Activated CD8-positive, alpha-beta memory T cell treated with anti-CD3 and anti-CD28 coated beads, Interleukin-2, amount 10 ng/mL, durations not matched to agents 7 days and 5 days (primary cell): Measurements from ENCODE around the gene KIAA1328. TPM values are rescaled to one million over a fixed set of nuclear protein-coding genes. Genes with fewer than 3 reads are reported as not detected.
"Not testable (repeated sequence)": the region's sequence is repeated elsewhere in the genome, so short reads cannot be mapped to it uniquely, and the experiment has no call there.

Experiments
- ATAC-seq: fragments of 150-1000 bp; cut with Tn5 transposase; one replicate; pipeline ENCODE4 v1.10.0; 2021; ENCODE audit warnings: moderate library complexity
- CTCF ChIA-PET: fragments of 350-600 bp; sonication (Branson Sonifier 250); formaldehyde crosslinking; loops from one replicate; lab custom pipeline; 2021; ENCODE audit warnings: antibody characterized with exemption; lab: Charles Lee
- DNase-seq: peaks from one replicate; pipeline ENCODE4 v3.0.0-alpha.2; 2020
- H3K27ac Mint-ChIP-seq: one replicate; pipeline ENCODE4 v1.8.0; 2021; ENCODE audit warnings: mild to moderate bottlenecking, mixed read lengths
- H3K27me3 Mint-ChIP-seq: one replicate; pipeline ENCODE4 v1.8.0; 2021; ENCODE audit warnings: mixed read lengths
- H3K36me3 Mint-ChIP-seq: one replicate; pipeline ENCODE4 v1.8.0; 2021; ENCODE audit warnings: mild to moderate bottlenecking, mixed read lengths
- H3K4me1 Mint-ChIP-seq: one replicate; pipeline ENCODE4 v1.8.0; 2021; ENCODE audit warnings: mixed read lengths
- H3K4me3 Mint-ChIP-seq: one replicate; pipeline ENCODE4 v1.8.0; 2021; ENCODE audit warnings: mild to moderate bottlenecking, moderate library complexity, mixed read lengths
- H3K9me3 Mint-ChIP-seq: one replicate; pipeline ENCODE4 v1.8.0; 2022; ENCODE audit warnings: low read depth, mixed read lengths
- total RNA-seq, 2 experiments: library from RNA; stranded (reverse); gene quantifications; one replicate each; pipeline ENCODE4 v1.2.3, GENCODE V29; 2021

The KIAA1328 gene
- total RNA-seq, 2 experiments from 2014 or later: 8.6 to 11.2 TPM

GRCh38 chr18:37163119-37163518, 334.2 kb downstream of the KIAA1328 start:
- no peak for DNase-seq
- no peaks in the 10 kb centered on the region for H3K9me3 Mint-ChIP-seq
- no peak for ATAC-seq
- peaks cover 2% of the 10 kb centered on the region for H3K4me1 Mint-ChIP-seq
- H3K36me3 Mint-ChIP-seq: peaks cover 3% of the 10 kb centered on the region
- H3K27ac Mint-ChIP-seq: no peak overlapping the region
- CTCF ChIA-PET: no interaction called here
- no peaks in the 10 kb centered on the region for H3K27me3 Mint-ChIP-seq
- no peak overlapping the region for H3K4me3 Mint-ChIP-seq

GRCh38 chr18:37166491-37166890, 337.6 kb downstream of the KIAA1328 start:
- ATAC-seq (no peak), DNase-seq (no peak)
- no peak overlapping the region for H3K4me3 Mint-ChIP-seq
- no peak overlapping the region for H3K27ac Mint-ChIP-seq
- H3K36me3 Mint-ChIP-seq: peaks cover 3% of the 10 kb centered on the region
- H3K4me1 Mint-ChIP-seq: no peaks in the 10 kb centered on the region
- H3K27me3 Mint-ChIP-seq: no peaks in the 10 kb centered on the region
- CTCF ChIA-PET: no interaction called here
- no peaks in the 10 kb centered on the region for H3K9me3 Mint-ChIP-seq

GRCh38 chr18:37166966-37167365, 338.0 kb downstream of the KIAA1328 start:
- H3K9me3 Mint-ChIP-seq, DNase-seq, H3K4me3 Mint-ChIP-seq, H3K27me3 Mint-ChIP-seq, H3K4me1 Mint-ChIP-seq, H3K36me3 Mint-ChIP-seq, H3K27ac Mint-ChIP-seq, ATAC-seq, CTCF ChIA-PET: not testable (repeated sequence)

GRCh38 chr18:37170984-37171383, 342.1 kb downstream of the KIAA1328 start:
- DNase-seq: no peak
- CTCF ChIA-PET: no interaction called here
- peaks cover 5% of the 10 kb centered on the region for H3K36me3 Mint-ChIP-seq
- H3K27me3 Mint-ChIP-seq: no peaks in the 10 kb centered on the region
- no peak overlapping the region for H3K27ac Mint-ChIP-seq
- no peak overlapping the region for H3K4me3 Mint-ChIP-seq
- no peak for ATAC-seq
- H3K4me1 Mint-ChIP-seq: no peaks in the 10 kb centered on the region
- H3K9me3 Mint-ChIP-seq: no peaks in the 10 kb centered on the region

GRCh38 chr18:37173384-37173783, 344.5 kb downstream of the KIAA1328 start:
- Mint-ChIP-seq H3K36me3 (peaks cover 5% of the 10 kb centered on the region), H3K4me1 (no peaks in the 10 kb centered on the region), H3K4me3 (no peak overlapping the region), H3K9me3 (no peaks in the 10 kb centered on the region), H3K27ac (no peak overlapping the region), H3K27me3 (no peaks in the 10 kb centered on the region)
- DNase-seq: no peak
- ATAC-seq: no peak
- CTCF ChIA-PET: no interaction called here

DNA sequence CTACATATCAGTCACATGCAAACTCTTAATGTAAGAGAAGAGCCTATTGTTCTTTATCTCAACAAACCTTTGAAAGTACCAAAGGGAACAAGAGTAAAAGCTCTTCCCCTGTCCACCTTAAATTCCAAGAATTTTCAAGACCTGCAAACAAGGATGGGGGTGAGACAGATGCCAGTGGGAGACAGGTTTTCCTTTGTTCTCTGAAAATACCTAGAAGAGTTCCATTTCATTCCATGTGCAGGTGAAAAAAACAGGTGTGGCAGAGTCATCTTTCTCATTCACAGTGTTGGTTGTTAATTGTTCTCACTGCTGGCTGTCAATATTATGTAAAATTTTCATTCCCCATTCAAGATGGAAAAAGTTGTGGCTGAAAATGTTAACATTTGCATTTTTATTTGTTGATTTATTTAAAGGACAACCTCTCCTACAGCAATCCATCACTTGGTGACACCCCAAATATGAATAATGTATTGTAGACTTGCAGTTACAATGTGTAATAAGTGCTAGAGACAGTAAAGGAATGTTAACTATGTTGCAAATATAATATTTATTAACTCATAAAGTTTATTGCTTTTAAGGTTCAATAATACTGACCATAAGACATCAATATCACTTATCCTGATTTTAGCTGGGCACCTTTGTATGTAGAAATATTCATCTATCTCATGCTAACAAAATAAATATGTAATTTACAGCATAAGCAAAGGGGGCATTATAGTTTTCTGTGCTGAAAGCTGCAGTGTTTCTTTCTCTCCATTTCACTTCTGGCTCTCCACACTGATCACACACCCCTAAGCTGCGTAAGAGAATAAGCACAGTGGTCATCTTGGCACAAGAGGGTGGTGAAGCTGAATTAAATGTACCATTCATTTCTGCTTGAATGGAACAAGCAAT, 347.0 kb downstream of the KIAA1328 start:
- no peaks in the 10 kb centered on the region for H3K9me3 Mint-ChIP-seq
- CTCF ChIA-PET: no interaction called here
- peaks cover 5% of the 10 kb centered on the region for H3K36me3 Mint-ChIP-seq
- no peak overlapping the region for H3K4me3 Mint-ChIP-seq
- no peaks in the 10 kb centered on the region for H3K4me1 Mint-ChIP-seq
- no peaks in the 10 kb centered on the region for H3K27me3 Mint-ChIP-seq
- H3K27ac Mint-ChIP-seq: no peak overlapping the region
- no peak for DNase-seq
- no peak for ATAC-seq

- CTCF ChIA-PET: no interaction called here
- Mint-ChIP-seq H3K27ac (no peak overlapping the region), H3K9me3 (no peaks in the 10 kb centered on the region), H3K4me3 (no peak overlapping the region), H3K36me3 (peaks cover 5% of the 10 kb centered on the region), H3K27me3 (no peaks in the 10 kb centered on the region), H3K4me1 (no peaks in the 10 kb centered on the region)
- no peak for ATAC-seq
- no peak for DNase-seq
Observed at GRCh38 chr18:37176621-37176934, 347.7 kb downstream of the KIAA1328 start.

DNA sequence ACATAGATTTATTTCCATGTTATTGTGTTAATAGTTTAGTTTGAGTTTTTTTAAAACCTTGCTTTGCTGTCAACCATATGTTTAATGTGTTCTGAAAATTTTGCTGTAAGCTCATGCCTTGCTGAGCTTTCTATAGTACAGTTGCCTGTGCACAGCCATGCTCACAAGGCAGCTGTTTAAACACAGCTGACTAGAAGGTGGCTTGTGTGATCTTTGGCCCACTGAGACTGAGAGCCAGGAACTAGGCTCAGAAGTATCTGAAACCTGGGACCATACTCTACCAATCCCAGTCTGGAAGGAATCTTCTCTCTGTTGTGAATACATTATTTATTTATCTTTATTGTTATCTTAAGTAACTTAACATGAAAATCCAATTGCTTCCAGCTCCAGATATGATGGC, 350.5 kb downstream of the KIAA1328 start:
- H3K9me3 Mint-ChIP-seq: no peaks in the 10 kb centered on the region
- no peaks in the 10 kb centered on the region for H3K4me1 Mint-ChIP-seq
- peaks cover 2% of the 10 kb centered on the region for H3K36me3 Mint-ChIP-seq
- ATAC-seq: no peak
- no peaks in the 10 kb centered on the region for H3K27me3 Mint-ChIP-seq
- no peak overlapping the region for H3K27ac Mint-ChIP-seq
- DNase-seq: no peak
- CTCF ChIA-PET: no interaction called here
- H3K4me3 Mint-ChIP-seq: no peak overlapping the region

DNA sequence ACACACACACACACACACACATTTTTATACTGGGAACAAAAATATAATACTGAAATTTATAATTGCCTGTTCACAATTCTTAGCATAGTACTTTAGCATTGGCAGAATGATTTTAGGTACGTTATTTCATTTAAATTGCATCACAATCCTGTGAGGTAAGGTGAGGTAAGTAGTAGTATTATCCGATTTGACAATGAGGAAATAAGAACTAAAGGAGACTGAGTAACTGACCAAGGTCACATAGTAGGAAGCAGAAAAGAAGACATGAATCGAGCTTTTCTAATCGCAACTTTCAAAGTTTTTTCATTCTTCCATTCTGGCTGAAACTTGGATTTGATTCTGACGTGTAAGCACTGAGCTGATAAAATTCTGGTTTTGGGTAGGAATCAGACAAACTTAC, 351.2 kb downstream of the KIAA1328 start:
- ATAC-seq: no peak
- no peak overlapping the region for H3K27ac Mint-ChIP-seq
- no peaks in the 10 kb centered on the region for H3K4me1 Mint-ChIP-seq
- no peak for DNase-seq
- H3K27me3 Mint-ChIP-seq: no peaks in the 10 kb centered on the region
- H3K9me3 Mint-ChIP-seq: no peaks in the 10 kb centered on the region
- CTCF ChIA-PET: no interaction called here
- peaks cover 1% of the 10 kb centered on the region for H3K36me3 Mint-ChIP-seq
- H3K4me3 Mint-ChIP-seq: no peak overlapping the region

- CTCF ChIA-PET: no interaction called here
- Mint-ChIP-seq H3K4me3 (no peak overlapping the region), H3K27ac (no peak overlapping the region), H3K36me3 (no peaks in the 10 kb centered on the region), H3K4me1 (no peaks in the 10 kb centered on the region), H3K9me3 (no peaks in the 10 kb centered on the region), H3K27me3 (no peaks in the 10 kb centered on the region)
- DNase-seq: no peak
- no peak for ATAC-seq
Observed at GRCh38 chr18:37182340-37183135, 353.6 kb downstream of the KIAA1328 start.

DNA sequence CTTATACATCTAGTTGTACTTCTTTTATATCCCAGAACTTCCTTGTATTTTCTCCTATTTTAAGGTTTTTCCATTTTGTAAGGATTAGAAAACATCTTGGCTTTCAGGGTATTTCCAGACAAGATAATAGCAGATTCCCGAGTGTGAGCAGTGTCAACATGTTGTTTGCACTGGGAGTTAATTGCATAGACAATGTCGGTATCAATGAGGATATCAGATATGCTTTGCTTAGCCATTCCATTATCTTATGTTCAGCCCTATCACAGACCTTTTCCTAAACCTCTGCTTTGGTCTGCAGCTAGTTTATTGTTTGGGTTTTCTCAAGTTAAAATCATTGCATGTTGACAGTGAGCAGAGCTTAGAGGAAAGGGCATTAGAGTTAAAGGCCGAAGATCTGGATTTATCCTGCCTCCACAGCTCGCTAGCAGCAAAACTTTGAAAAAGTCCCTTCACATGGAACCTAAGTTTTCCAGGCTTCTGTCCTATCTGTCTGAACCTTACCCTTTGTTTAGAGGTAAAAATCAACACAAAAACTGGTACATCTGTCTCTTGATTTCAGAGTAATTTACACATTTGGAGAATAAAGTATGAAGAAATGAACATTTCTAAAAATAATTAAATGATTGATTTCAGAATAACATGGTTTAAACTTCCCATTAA, 355.4 kb downstream of the KIAA1328 start:
- no peaks in the 10 kb centered on the region for H3K9me3 Mint-ChIP-seq
- CTCF ChIA-PET: no interaction called here
- no peaks in the 10 kb centered on the region for H3K27me3 Mint-ChIP-seq
- H3K4me3 Mint-ChIP-seq: no peak overlapping the region
- H3K4me1 Mint-ChIP-seq: no peaks in the 10 kb centered on the region
- H3K36me3 Mint-ChIP-seq: no peaks in the 10 kb centered on the region
- DNase-seq (no peak), ATAC-seq (no peak)
- H3K27ac Mint-ChIP-seq: no peak overlapping the region

GRCh38 chr18:37188016-37188791, 359.3 kb downstream of the KIAA1328 start:
- Mint-ChIP-seq H3K4me1 (no peaks in the 10 kb centered on the region), H3K9me3 (no peaks in the 10 kb centered on the region), H3K27me3 (no peaks in the 10 kb centered on the region), H3K36me3 (no peaks in the 10 kb centered on the region), H3K27ac (no peak overlapping the region), H3K4me3 (no peak overlapping the region)
- DNase-seq (no peak), ATAC-seq (no peak)
- CTCF ChIA-PET: no interaction called here

- Mint-ChIP-seq H3K4me3 (no peak overlapping the region), H3K36me3 (no peaks in the 10 kb centered on the region), H3K27ac (no peak overlapping the region), H3K4me1 (no peaks in the 10 kb centered on the region), H3K9me3 (peaks cover 1% of the 10 kb centered on the region), H3K27me3 (no peaks in the 10 kb centered on the region)
- no peak for ATAC-seq
- CTCF ChIA-PET: no interaction called here
- no peak for DNase-seq
Observed at GRCh38 chr18:37199741-37200140, 370.8 kb downstream of the KIAA1328 start.
